Dedifferentiated amniotic fluid mesenchymal stem cell (primary cell): ENCODE measurements around the gene F3.

Experiments
- DNase-seq: peaks from one replicate; pipeline ENCODE4 v3.0.0-alpha.2; 2016; ENCODE audit errors: extremely low spot score

Gene F3

DNA sequence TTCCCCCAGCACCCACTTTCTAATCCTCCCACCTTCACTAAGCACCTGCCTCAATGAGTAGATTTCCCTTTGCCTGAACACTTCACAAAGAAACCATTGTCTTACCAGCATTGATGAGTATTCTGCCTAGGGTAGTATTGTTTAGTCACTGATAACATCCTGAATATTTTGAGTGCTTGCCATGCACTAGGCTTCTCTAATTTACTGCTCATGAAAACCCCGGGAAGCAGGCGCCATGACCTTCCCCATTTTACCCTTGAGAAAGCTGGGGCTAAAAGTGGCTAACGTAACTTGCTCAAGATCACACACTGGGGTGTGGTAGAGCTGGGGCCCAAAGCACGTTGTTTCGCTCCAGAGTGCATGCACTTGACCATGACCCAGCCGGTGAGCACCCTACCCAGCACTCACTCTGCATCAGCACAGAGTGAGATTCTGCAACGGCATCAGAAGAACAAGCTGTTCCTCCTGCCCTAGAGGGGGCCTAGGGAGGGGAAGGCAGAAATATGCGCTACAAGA, 10.6 kb upstream of the F3 start:
- DNase-seq: no peak

DNA sequence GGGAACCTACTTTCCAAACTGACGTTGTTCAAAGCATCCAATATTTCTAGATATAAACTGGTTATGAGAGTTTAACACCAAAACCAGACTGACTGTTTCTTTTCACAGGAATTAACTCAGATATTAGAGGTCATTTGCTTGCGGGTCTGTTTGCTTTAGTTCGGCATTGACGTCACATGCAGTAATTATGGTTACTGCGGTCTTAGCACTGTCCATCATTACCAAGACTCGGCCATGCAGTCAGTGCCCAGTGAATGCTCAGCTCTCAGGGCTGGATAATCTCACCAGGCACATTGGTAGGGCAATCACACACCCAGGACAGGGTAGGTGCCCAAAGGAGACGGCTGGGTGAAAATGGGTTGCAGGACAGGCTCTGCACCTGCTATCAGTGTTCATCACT, 9.9 kb upstream of the F3 start:
- no peak for DNase-seq

DNA sequence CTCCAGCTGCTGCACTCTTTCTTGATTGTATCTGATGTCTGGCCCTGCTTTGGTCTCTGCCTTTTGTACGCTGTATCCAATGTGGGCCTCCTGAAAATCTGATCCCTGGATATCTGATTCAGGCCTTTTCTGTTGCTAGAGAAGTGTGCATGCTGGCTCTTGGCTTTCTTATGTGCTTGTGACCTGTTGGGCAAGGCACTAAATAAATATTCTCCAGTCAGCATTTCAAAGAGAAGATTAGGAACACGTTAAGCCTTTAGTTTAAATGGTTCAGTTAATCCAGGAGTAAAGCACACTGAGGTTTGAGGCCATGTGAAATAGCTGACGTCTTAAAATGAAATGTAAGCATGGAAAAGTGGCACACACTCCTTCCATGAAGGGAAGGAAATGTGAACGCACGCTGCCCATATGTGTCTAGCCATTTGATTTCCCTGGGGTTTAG, 9.3 kb upstream of the F3 start:
- DNase-seq: no peak

DNA sequence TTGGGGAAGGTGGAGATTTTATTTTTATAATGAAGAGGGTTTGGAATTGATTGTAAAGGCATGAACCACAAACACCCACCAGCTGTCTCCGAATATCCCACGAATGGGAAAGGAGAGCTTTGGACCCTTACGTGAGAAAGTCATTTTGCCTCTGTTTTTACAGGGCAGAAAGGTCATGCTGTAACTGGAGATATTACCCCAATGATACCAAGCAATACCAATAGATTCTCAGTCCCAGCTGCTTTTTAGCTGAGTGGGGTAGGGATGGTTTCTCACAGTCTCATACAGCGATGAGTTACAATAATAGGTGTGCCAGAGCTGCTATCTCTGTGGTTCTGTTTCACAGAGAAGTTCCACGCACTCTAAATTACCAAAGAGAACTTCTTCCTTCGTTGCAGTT, 8.8 kb upstream of the F3 start:
- DNase-seq: no peak

DNA sequence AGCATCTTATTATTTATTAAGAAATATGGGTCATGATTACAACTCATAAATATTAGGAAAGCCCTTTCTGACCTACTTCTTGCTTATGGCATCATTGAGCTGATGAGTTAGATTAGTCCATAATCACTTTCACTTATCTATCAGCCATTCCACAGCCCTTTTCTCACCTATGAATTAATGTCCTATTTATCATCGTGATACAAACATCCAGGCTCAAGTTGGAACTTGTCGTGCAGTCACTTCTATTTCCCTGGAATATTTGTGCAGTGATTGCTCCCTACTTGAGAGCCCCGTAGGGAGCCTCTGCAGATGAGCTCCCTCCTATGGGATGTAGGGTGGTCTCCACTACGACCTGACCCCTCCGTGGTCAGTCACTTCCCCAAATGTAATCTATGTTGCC, 8.1 kb upstream of the F3 start:
- no peak for DNase-seq

DNA sequence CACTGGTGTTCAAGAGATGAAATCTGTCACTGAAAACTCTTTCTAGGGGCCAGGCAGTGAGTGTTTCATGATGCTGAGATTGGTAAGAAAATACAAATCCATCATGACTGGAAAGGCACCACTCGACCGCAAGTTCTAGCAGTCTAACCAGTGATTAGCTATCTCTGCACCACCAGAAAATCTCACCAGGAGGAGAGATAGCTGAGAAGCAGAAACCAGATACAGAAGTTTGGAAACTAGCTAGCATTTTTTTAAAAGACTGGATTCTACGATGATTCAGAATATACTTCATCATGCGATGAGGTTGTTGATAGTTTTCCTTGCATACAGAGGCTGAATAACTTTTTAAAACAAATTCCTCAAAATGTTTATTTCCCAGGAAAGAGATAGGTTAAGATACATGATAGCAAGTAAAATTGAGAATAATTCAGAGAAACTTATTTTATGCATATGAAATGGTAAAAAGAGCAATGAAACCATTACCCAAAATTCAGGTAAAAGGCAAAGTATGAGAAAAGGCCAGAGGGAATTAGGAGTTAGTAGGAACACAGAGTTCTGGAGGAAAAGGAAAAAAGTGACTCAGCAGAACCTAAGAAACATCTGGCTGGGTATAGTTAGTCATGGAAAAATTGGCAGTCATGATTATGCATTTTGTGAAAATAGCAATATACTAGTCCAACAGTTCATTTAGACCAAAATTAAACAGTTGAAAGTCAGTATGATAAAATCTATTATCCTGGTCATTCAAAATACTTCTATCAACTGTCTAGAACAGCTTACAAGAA, 3.3 kb upstream of the F3 start:
- DNase-seq: peak; percentile 74

DNA sequence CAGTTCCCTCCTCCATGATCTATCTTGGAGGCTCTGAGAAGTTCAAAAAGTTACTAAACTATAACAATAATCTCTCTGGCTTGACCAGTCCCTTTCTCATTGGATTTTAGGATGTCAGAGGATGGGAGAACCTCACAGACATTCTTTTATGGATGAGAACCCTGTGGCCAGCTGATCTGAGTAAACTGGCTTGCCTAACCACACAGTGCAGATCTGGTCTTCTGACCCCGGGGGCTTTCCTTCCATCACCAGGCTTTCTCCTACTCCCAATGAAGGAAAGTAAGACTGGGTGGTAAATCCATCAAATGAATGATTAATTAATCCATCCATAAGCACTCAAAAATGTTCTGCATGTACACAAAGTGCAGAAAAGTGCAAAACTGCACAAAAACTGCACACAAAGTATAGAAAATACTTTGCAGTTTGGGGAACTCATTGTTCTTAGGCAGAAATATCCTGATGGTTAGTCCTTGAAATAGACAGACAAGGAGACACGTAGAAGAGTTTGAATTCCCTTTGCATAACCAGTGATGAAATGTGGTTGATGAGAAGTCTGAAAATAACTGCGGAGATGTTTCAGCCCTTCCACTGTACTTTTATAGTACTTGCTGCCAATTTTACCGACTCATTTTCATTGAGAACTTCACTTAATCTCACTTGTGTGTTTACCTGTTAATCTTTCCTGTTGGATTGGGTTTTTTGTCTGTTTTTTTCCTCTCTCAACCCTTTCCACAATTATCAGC, 2.5 kb upstream of the F3 start:
- no peak for DNase-seq

DNA sequence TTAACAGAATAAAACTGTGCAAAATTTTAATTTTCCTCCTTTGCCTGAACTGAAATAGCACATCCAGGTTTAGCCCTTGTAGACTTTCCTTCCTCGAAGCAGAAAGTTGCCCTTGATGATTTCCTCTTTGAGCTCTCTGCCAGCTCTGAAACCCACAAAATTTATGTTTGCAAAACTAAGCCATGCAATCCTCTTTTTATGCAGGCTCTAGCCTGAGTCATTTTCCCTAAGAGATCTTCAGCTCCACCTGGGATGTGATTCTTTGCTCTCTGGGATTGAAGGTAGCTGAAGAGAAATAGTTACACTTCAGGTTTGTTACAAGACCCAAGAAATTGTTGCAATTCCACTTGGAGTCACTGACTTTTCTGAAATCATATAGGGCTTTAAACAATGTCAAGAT, 1.4 kb upstream of the F3 start:
- no peak for DNase-seq

DNA sequence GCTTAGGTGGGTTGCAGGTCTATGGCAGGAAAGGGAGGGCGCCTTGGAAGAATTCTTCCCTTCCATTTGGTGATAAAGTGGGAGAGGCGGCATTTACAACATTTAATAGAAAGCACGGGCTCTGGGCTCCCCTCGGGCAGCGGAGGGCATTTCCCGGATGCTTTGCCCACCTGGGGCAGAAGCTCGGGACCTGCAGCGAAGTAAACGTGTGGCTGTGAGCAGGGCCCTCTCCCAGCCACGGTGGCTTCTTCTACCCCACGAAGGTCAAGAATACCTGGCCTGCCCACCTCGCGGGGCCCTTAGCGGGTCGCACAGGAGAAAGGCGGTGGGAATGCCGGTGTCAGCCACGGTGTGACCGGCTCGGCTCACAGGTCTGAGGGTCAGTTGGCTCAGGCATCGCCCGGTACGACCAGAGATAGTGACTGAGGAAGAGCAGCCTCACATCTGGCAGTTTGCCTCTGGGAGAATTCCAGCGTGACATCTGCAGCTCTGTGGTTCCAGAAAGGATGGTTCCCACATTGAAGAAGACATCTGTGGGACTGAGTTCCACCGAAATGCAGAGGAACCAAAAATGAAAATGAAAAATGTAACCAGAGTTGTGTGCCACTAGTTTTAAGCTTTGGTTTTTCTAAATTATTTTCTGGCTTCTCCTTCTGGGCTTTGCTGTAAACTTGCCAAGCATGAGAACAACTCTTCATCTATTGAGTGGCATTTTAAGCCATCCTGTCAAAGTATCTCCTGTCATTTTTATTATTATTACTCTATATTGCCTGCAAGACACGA, 720 bp upstream of the F3 start:
- DNase-seq: no peak

DNA sequence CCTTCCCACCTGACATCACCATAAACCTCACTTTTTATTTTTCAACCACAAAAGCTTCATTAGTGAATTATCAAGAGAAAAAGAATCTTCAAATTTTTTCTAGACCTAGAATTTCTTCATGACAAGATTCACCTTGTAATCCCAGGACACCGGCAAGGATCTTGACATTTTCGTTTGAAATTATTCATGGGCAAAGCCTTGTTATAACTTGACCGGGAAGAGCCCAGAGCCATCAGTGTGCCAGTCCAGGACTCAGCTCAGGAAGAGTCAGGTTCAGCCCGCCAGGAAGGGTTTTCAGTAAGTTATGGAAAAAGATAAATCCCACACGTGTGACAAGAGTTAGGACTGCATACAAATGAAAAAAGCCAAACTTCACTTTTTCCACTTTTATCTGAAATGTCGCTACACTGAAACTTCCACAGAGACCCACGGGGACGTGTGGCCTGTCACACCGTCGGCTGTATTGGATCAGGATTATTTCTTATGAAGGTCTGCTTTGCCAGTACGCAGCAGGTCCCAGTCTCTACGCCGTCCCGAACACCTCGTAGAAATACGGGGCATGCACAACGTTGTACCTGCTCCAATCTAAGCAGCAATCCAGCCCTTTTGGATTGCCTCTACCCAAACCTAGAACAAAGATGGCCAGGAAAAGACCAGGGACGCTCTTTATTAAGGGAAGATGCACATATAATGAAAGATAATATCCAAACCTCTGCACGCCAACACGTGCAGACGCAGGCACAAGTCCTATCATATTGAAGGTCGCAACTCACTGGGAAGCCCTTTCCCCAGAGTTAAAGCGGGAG, 916 bp downstream of the F3 start:
- DNase-seq: no peak

DNA sequence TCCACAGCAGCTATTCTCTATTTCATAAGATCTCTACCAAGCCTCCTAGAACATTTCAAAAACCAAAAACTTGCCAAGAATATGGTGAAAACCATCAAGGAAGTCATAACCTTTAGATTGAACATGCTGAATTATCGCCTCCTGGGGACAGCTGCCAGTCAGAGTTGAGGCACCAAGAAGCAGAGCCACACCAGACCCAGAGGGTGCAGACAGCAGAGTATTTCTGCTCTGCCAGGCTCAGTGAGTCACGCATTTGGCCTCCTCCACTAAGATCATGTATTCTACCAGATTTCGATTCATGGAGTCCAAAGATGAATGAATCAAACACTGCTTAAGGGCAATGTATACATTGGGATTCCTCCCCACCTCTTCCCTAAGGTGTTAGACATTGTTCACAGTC, 2.1 kb downstream of the F3 start:
- no peak for DNase-seq

DNA sequence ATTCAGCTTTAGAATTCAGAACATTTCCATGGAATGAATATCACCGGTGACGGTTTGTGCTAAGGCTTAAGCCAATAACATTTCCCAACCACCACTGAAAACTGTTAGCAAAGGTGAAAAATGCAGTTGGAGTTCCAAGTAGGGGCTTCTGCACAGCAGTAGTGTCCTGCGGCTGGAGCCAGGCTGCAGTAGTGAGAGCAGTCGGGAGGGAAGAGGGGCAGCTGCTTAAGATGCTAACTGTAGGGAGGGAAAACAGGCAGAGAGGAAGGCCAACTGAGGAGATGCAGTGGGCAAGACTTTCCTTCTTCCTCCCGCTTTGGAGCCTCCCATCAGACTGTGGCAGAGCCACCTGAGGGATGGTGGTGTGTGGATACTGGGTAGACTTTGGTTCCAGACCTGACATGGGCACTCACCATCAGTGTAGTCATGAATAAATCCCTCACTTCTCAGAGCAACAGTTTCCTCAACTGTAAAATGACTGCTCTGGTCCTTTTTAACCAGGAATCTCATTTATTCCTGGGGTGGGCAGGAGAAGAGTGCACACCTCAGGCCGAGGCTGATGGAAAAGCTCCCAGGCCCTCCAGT, 3.2 kb downstream of the F3 start:
- no peak for DNase-seq

DNA sequence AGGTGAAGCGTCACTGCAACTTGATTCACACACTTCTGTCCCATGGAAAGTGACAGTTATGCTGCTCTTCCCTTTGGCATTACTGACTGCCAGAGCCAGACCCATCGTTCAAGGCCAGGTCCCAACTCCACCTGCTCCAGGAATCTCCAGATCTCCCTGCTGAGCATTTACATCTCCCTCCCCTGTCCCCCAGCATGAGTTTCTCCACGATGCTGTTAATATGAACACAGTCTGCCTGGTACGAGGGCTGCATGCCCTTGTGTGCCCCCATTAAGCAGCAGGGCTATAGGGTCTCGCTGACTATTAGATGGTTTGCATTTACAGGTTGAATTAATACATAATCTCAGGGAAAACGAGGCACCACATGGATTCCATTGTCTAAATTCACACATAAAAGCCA, 4.3 kb downstream of the F3 start:
- DNase-seq: no peak

DNA sequence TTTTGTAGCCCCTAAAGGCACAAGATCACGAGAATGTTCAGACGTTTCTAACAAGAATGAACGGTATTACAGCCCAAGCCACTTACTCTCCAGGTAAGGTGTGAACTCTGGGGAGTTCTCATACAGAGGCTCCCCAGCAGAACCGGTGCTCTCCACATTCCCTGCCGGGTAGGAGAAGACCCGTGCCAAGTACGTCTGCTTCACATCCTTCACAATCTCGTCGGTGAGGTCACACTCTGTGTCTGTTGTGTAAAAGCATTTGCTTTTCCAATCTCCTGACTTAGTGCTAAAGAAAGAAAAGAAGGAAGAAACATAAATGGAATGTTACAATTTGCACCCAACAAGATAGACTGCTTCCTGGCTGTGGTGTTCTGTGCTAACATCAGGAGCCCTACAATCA, 5.7 kb downstream of the F3 start:
- DNase-seq: no peak

DNA sequence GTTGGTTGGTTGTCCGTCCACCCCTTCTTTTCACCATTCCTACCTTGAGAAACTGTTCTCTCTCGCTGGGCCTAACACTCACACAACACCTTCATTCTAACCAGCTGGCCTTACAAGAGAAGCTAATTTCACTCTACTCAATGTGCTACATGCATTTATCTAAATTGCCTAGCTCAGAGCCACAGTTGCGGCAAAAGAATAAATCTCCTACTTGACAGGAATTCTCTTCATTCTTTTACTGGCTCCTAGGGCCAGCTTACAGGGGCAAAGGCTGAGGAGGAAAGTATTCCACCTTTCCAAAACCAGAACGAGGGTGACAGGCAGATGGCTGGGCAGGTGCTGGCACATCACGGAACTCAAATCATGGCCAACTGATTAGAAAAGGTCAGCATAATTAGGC, 6.5 kb downstream of the F3 start:
- no peak for DNase-seq

DNA sequence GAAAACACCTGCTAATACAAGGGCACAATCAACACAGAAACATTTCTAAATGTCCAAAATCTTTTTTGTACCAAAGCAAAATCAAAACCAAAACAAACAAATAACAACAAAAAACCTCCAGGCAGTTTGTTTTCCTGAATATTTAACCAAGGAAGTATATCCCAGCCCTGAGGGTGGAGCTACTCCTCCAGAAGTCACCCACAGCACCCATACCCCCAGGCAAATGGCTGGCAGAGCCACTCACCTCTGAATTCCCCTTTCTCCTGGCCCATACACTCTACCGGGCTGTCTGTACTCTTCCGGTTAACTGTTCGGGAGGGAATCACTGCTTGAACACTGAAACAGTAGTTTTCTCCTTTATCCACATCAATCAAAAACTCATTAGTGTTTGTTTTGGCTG, 9.5 kb downstream of the F3 start:
- no peak for DNase-seq

DNA sequence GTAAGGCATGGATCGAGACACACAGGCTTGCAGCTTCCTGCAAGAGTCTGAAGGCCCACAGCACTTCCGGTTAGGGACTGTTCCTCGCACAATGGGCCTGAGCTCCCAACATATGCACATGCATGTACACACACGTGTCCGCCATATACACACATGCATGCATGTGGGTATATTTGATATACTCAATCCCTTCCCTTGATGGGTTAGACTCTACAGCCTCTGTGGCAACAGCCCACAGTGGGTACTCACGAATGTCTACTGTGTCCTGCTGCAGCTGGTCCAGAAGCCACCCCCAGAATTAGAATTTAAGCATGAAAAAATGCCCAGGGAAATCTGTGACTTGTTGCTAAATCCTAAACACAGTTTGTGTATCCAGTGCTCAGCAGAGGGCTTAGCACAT, 9.9 kb downstream of the F3 start:
- no peak for DNase-seq

DNA sequence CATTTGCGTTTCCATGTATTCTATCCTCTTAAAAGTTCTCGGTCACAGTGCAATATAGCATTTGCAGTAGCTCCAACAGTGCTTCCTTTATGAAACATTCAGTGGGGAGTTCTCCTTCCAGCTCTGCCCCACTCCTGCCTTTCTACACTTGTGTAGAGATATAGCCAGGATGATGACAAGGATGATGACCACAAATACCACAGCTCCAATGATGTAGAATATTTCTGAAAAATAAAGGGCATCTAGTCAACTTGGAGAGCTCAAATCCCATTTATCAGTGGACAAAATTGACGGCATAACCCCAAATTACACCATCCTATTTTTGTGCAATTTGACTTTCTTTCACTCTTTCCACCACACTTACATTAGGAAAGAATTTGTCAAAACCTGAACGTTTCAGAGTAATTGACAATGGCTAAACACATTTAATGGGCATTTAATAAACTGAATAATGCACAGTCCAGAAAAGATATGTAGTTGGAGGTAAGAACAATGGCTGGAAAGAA, 11.1 kb downstream of the F3 start:
- no peak for DNase-seq

DNA sequence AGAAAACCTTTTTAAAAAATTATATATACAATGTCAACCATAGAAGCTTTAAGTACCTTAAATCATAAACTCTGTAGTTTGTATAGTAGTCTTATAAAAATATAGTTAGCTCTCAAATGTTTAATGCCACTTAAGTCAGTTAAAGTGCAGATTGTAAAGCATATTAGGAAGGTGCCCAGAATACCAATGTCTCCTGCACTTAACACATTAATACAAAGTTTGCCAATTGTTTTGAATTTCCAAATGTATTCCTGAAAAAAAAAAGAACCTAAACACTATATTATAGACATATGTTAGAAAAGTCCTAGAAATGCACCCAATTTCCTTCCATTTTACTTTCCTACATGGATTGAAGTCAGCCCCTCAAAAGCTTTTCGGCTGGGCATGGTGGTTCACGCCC, 12.1 kb downstream of the F3 start:
- DNase-seq: no peak

DNA sequence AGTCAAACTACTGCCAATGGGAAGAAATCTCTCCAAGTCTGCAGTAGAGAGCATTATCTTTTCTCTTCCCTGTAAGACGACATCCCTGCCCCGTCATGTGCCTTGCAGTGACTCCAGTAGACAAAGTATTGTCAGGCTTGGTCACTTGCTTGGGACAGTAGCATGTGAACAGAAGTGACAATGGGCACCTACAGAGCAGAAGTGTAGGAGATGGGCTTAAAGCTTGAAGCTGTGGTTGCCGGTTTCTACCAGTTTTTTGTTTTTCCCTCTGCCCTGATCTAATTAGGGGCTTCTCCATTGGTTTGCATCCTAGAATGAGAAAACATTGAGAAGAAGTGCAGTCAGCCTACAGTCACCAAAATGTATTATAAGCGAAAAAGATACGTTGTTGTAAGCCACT, 12.7 kb downstream of the F3 start:
- no peak for DNase-seq

DNA sequence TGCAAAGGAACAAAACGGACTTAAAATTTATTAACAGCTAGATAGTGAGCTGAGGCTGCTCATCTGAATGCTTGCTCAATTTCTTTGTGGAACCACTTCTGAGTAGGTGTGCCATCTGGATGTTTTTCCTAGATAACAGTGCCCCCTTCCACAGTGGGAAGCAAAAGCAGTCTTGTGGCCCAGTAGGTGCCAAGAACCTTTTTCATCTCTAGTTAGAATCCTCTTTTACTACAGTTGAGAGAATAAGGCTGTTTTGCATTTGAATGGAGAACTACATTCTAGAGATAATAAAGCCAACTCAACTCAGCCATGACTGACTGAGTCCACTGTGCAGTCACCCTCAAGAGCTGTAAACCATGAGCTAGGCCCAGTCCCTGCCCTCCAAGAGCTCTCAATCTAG, 13.3 kb downstream of the F3 start:
- no peak for DNase-seq
